ENCODE data around the gene SH2B2.
"Not testable (repeated sequence)": the region's sequence is repeated elsewhere in the genome, so short reads cannot be mapped to it uniquely, and the experiment has no call there.

The SH2B2 gene

GRCh38 chr7:102317231-102318059, 30.8 kb downstream of the SH2B2 start:
- Histone ChIP-seq H3K27me3 (ENCODE audit: insufficient read depth, low read length) (peaks cover 3% of the 10 kb centered on the region; the same call in 1 of the 2 replicates), H3K4me3 (ENCODE audit: low read depth, low read length) (no peak overlapping the region), H3K4me1 (ENCODE audit: control insufficient read depth, insufficient read depth, low read length, unreplicated experiment) (peaks cover 7% of the 10 kb centered on the region), H3K27ac (ENCODE audit: low read depth, low read length) (no peak overlapping the region), H3K79me2 (ENCODE audit: control insufficient read depth, insufficient read depth, low read length, unreplicated experiment) (no peaks in the 10 kb centered on the region), H2AFZ (ENCODE audit: low read length, unreplicated experiment) (no peak overlapping the region), H3K36me3 (ENCODE audit: insufficient read depth, low read length) (no peaks in the 10 kb centered on the region)

GRCh38 chr7:102318482-102318971, 31.9 kb downstream of the SH2B2 start:
- H3K4me3 ChIP-seq (ENCODE audit: low read depth, low read length): no peak overlapping the region

GRCh38 chr7:102319671-102320070, 33.0 kb downstream of the SH2B2 start:
- Histone ChIP-seq H2AFZ (ENCODE audit: low read length, unreplicated experiment) (no peak overlapping the region), H3K4me3 (ENCODE audit: low read depth, low read length) (no peak overlapping the region), H3K36me3 (ENCODE audit: insufficient read depth, low read length) (no peaks in the 10 kb centered on the region), H3K27ac (ENCODE audit: low read depth, low read length) (no peak overlapping the region), H3K27me3 (ENCODE audit: insufficient read depth, low read length) (peaks cover 3% of the 10 kb centered on the region; the same call in 1 of the 2 replicates), H3K4me1 (ENCODE audit: control insufficient read depth, insufficient read depth, low read length, unreplicated experiment) (peaks cover 7% of the 10 kb centered on the region), H3K79me2 (ENCODE audit: control insufficient read depth, insufficient read depth, low read length, unreplicated experiment) (no peaks in the 10 kb centered on the region)

More at GRCh38 chr7:102318482-102318971, 31.9 kb downstream of the SH2B2 start:
- Histone ChIP-seq H3K4me1 (ENCODE audit: control insufficient read depth, insufficient read depth, low read length, unreplicated experiment) (peaks cover 7% of the 10 kb centered on the region), H3K36me3 (ENCODE audit: insufficient read depth, low read length) (no peaks in the 10 kb centered on the region), H3K27me3 (ENCODE audit: insufficient read depth, low read length) (peaks cover 3% of the 10 kb centered on the region; the same call in 1 of the 2 replicates), H2AFZ (ENCODE audit: low read length, unreplicated experiment) (no peak overlapping the region), H3K27ac (ENCODE audit: low read depth, low read length) (no peak overlapping the region), H3K79me2 (ENCODE audit: control insufficient read depth, insufficient read depth, low read length, unreplicated experiment) (no peaks in the 10 kb centered on the region)

GRCh38 chr7:102320181-102320580, 33.5 kb downstream of the SH2B2 start:
- H3K27ac ChIP-seq (ENCODE audit: low read depth, low read length): no peak overlapping the region
- H3K4me3 ChIP-seq (ENCODE audit: low read depth, low read length): no peak overlapping the region
- peaks cover 7% of the 10 kb centered on the region for H3K4me1 ChIP-seq (ENCODE audit: control insufficient read depth, insufficient read depth, low read length, unreplicated experiment)
- peaks cover 3% of the 10 kb centered on the region; the same call in 1 of the 2 replicates for H3K27me3 ChIP-seq (ENCODE audit: insufficient read depth, low read length)
- no peaks in the 10 kb centered on the region for H3K36me3 ChIP-seq (ENCODE audit: insufficient read depth, low read length)
- no peaks in the 10 kb centered on the region for H3K79me2 ChIP-seq (ENCODE audit: control insufficient read depth, insufficient read depth, low read length, unreplicated experiment)
- no peak overlapping the region for H2AFZ ChIP-seq (ENCODE audit: low read length, unreplicated experiment)

GRCh38 chr7:102320601-102321350, 34.1 kb downstream of the SH2B2 start:
- Histone ChIP-seq H3K4me3 (ENCODE audit: low read depth, low read length) (no peak overlapping the region), H3K4me1 (ENCODE audit: control insufficient read depth, insufficient read depth, low read length, unreplicated experiment) (peaks cover 7% of the 10 kb centered on the region), H2AFZ (ENCODE audit: low read length, unreplicated experiment) (no peak overlapping the region), H3K79me2 (ENCODE audit: control insufficient read depth, insufficient read depth, low read length, unreplicated experiment) (no peaks in the 10 kb centered on the region), H3K36me3 (ENCODE audit: insufficient read depth, low read length) (no peaks in the 10 kb centered on the region), H3K27me3 (ENCODE audit: insufficient read depth, low read length) (peaks cover 3% of the 10 kb centered on the region; the same call in 1 of the 2 replicates), H3K27ac (ENCODE audit: low read depth, low read length) (no peak overlapping the region)

GRCh38 chr7:102321351-102322201, 34.9 kb downstream of the SH2B2 start:
- Histone ChIP-seq H3K4me3 (ENCODE audit: low read depth, low read length) (no peak overlapping the region), H2AFZ (ENCODE audit: low read length, unreplicated experiment) (no peak overlapping the region), H3K79me2 (ENCODE audit: control insufficient read depth, insufficient read depth, low read length, unreplicated experiment) (no peaks in the 10 kb centered on the region), H3K27ac (ENCODE audit: low read depth, low read length) (no peak overlapping the region), H3K27me3 (ENCODE audit: insufficient read depth, low read length) (peaks cover 3% of the 10 kb centered on the region; the same call in 1 of the 2 replicates), H3K4me1 (ENCODE audit: control insufficient read depth, insufficient read depth, low read length, unreplicated experiment) (peaks cover 7% of the 10 kb centered on the region), H3K36me3 (ENCODE audit: insufficient read depth, low read length) (no peaks in the 10 kb centered on the region)

GRCh38 chr7:102322202-102322715, 35.6 kb downstream of the SH2B2 start:
- H3K4me1 ChIP-seq (ENCODE audit: control insufficient read depth, insufficient read depth, low read length, unreplicated experiment): peaks cover 7% of the 10 kb centered on the region
- no peaks in the 10 kb centered on the region for H3K79me2 ChIP-seq (ENCODE audit: control insufficient read depth, insufficient read depth, low read length, unreplicated experiment)
- no peak overlapping the region for H2AFZ ChIP-seq (ENCODE audit: low read length, unreplicated experiment)
- no peak overlapping the region for H3K27ac ChIP-seq (ENCODE audit: low read depth, low read length)
- H3K4me3 ChIP-seq (ENCODE audit: low read depth, low read length): no peak overlapping the region
- no peaks in the 10 kb centered on the region for H3K36me3 ChIP-seq (ENCODE audit: insufficient read depth, low read length)
- peaks cover 3% of the 10 kb centered on the region; the same call in 1 of the 2 replicates for H3K27me3 ChIP-seq (ENCODE audit: insufficient read depth, low read length)

- Histone ChIP-seq H3K4me1 (ENCODE audit: control insufficient read depth, insufficient read depth, low read length, unreplicated experiment) (peaks cover 3% of the 10 kb centered on the region), H3K27ac (ENCODE audit: low read depth, low read length) (no peak overlapping the region), H2AFZ (ENCODE audit: low read length, unreplicated experiment) (no peak overlapping the region), H3K79me2 (ENCODE audit: control insufficient read depth, insufficient read depth, low read length, unreplicated experiment) (no peaks in the 10 kb centered on the region), H3K27me3 (ENCODE audit: insufficient read depth, low read length) (peaks cover 3% of the 10 kb centered on the region; the same call in 1 of the 2 replicates), H3K4me3 (ENCODE audit: low read depth, low read length) (no peak overlapping the region), H3K36me3 (ENCODE audit: insufficient read depth, low read length) (no peaks in the 10 kb centered on the region)
Observed at GRCh38 chr7:102323914-102324195, 37.2 kb downstream of the SH2B2 start.

GRCh38 chr7:102325106-102325505, 38.4 kb downstream of the SH2B2 start:
- H3K79me2 ChIP-seq (ENCODE audit: control insufficient read depth, insufficient read depth, low read length, unreplicated experiment); H3K36me3 ChIP-seq (ENCODE audit: insufficient read depth, low read length); H3K27me3 ChIP-seq (ENCODE audit: insufficient read depth, low read length); H3K4me1 ChIP-seq (ENCODE audit: control insufficient read depth, insufficient read depth, low read length, unreplicated experiment); H3K4me3 ChIP-seq (ENCODE audit: low read depth, low read length); H2AFZ ChIP-seq (ENCODE audit: low read length, unreplicated experiment); H3K27ac ChIP-seq (ENCODE audit: low read depth, low read length): not testable (repeated sequence)

Measured in ACC112 (cell line).